HCT116 (cell line): ENCODE data around the gene TJP2. TPM values are rescaled to one million over a fixed set of nuclear protein-coding genes. Genes with fewer than 3 reads are reported as not detected.

Experiments used
- ATAC-seq: fragments of 200-7000 bp; cut with Tn5 transposase; 2 replicates; pipeline ENCODE4 v1.9.1; 2020; ENCODE audit warnings: mild to moderate bottlenecking, moderate library complexity
- BruUV-seq: library from RNA; stranded (reverse); fragments of 400-500 nt; replicated peaks from 2 replicates; lab custom pipeline; 2021; lab: Mats Ljungman, UMichigan
- CTCF ChIA-PET: fragments of 300-600 bp; sonication (Branson Sonifier 250); formaldehyde crosslinking; loops from one replicate; lab custom pipeline; 2021; ENCODE audit warnings: antibody characterized with exemption; lab: Charles Lee
- POLR2A ChIA-PET: fragments of 300-600, 350-600 bp; sonication (Branson Sonifier 250); formaldehyde crosslinking; loops from one replicate; lab custom pipeline; 2021; ENCODE audit warnings: antibody characterized with exemption; lab: Charles Lee
- RAD21 ChIA-PET, 2 experiments: fragments of 300-600 bp; sonication (Branson Sonifier 250); formaldehyde crosslinking; loops; one replicate each; lab custom pipeline; 2023; ENCODE audit warnings: low total read pairs in 2 of 2; ENCODE audit not compliant: uncharacterized antibody in 2 of 2, unreplicated experiment in 2 of 2, low non-redundant PET in 1 of 2; lab: Charles Lee
- DNase-seq: peaks from one replicate; pipeline ENCODE4 v3.0.0-alpha.2; 2010; ENCODE audit warnings: low read depth, low spot score
- H2AFZ ChIP-seq: fragments of 200-600 bp; shearing (Covaris generic), sonication (generic); 2 replicates; pipeline ENCODE4 v1.6.1; 2017; ENCODE audit warnings: low read depth, mixed run types, mixed read lengths, antibody characterized with exemption, low read length; ENCODE audit not compliant: poor library complexity, severe bottlenecking
- H3K27ac ChIP-seq: 2 replicates; pipeline ENCODE4 v1.5.1; 2012; ENCODE audit warnings: low read depth, low read length
- H3K27me3 ChIP-seq: fragments of 200-600 bp; sonication (generic); 2 replicates; pipeline ENCODE4 v1.6.1; 2016; ENCODE audit warnings: mixed run types, low read length, mixed read lengths; ENCODE audit not compliant: insufficient read depth
- H3K36me3 ChIP-seq, 2 experiments: fragments of 200-500 bp in 1 of 2; fragments of 200-600 bp in 1 of 2; sonication (Bioruptor generic) in 1 of 2; sonication (generic) in 1 of 2; 2 replicates each; pipeline versions ENCODE4 v1.5.1 to v1.6.1; 2014 to 2016; ENCODE audit warnings: low read length in 2 of 2, inconsistent platforms in 1 of 2, mixed read lengths in 1 of 2, mixed run types in 1 of 2; ENCODE audit not compliant: insufficient read depth in 2 of 2, control insufficient read depth in 1 of 2
- H3K4me1 ChIP-seq, 2 experiments: fragments of 200-600 bp in 1 of 2; sonication (generic) in 1 of 2; 2 replicates each; pipeline versions ENCODE4 v1.5.1 to v1.6.1; 2012 to 2017; ENCODE audit warnings: low read length in 2 of 2, inconsistent platforms in 1 of 2, mild to moderate bottlenecking in 1 of 2, mixed read lengths in 1 of 2, mixed run types in 1 of 2, moderate library complexity in 1 of 2; ENCODE audit not compliant: insufficient read depth in 2 of 2, control insufficient read depth in 1 of 2
- H3K4me2 ChIP-seq: fragments of 200-600 bp; sonication (generic); 2 replicates; pipeline ENCODE4 v1.6.1; 2017; ENCODE audit warnings: mixed run types, low read length, mixed read lengths
- H3K4me3 ChIP-seq, 2 experiments: fragments of 200-600 bp in 1 of 2; sonication (generic) in 1 of 2; replicated peaks in 1 of 2; 2 replicates each; pipeline ENCODE4 v1.5.1; 2011 to 2016; ENCODE audit warnings: low read length in 2 of 2, control low read depth in 1 of 2, low read depth in 1 of 2, mild to moderate bottlenecking in 1 of 2, mixed read lengths in 1 of 2, mixed run types in 1 of 2
- H3K79me2 ChIP-seq: fragments of 200-600 bp; sonication (generic); 2 replicates; pipeline ENCODE4 v1.6.1; 2017; ENCODE audit warnings: mild to moderate bottlenecking, mixed run types, low read length, moderate library complexity, mixed read lengths; ENCODE audit not compliant: insufficient read depth
- H3K9ac ChIP-seq: fragments of 200-600 bp; sonication (generic); 2 replicates; pipeline ENCODE4 v1.6.1; 2016; ENCODE audit warnings: low read length, mixed read lengths
- H3K9me2 ChIP-seq: fragments of 200-600 bp; sonication (generic), shearing (Covaris generic); 2 replicates; pipeline ENCODE4 v1.6.1; 2017; ENCODE audit warnings: mixed run types, mild to moderate bottlenecking, moderate library complexity; ENCODE audit not compliant: insufficient read depth
- H3K9me3 ChIP-seq, 2 experiments: fragments of 200-500 bp in 1 of 2; fragments of 200-600 bp in 1 of 2; sonication (Bioruptor generic) in 1 of 2; sonication (generic) in 1 of 2; 2 replicates each; pipeline ENCODE4 v1.6.1; 2014 to 2017; ENCODE audit warnings: low read length in 2 of 2, mixed read lengths in 2 of 2, inconsistent platforms in 1 of 2, low read depth in 1 of 2, mild to moderate bottlenecking in 1 of 2, mixed run types in 1 of 2, moderate library complexity in 1 of 2; ENCODE audit not compliant: control insufficient read depth in 1 of 2, insufficient read depth in 1 of 2
- H4K20me1 ChIP-seq: fragments of 200-600 bp; sonication (generic), shearing (Covaris generic); 2 replicates; pipeline ENCODE4 v1.6.1; 2017; ENCODE audit warnings: mixed run types, mild to moderate bottlenecking, moderate library complexity; ENCODE audit not compliant: insufficient read depth
- ATF3 ChIP-seq: IDR thresholded peaks from 2 replicates; pipeline ENCODE4 v1.6.1; 2012
- CBX3 ChIP-seq: IDR thresholded peaks from 2 replicates; pipeline ENCODE4 v1.6.1; 2012; ENCODE audit warnings: low read depth
- CEBPB ChIP-seq: IDR thresholded peaks from 2 replicates; pipeline ENCODE4 v1.6.1; 2012; ENCODE audit warnings: low read depth
- ELF1 ChIP-seq: IDR thresholded peaks from 2 replicates; pipeline ENCODE4 v1.6.1; 2012; ENCODE audit warnings: low read depth, borderline replicate concordance
- EZH2 ChIP-seq: fragments of 200-600 bp; sonication (generic); IDR thresholded peaks from 2 replicates; pipeline ENCODE4 v1.6.1; 2017; ENCODE audit warnings: antibody characterized with exemption, mixed run types
- EZH2phosphoT487 ChIP-seq: fragments of 200-600 bp; IDR thresholded peaks from 2 replicates; pipeline ENCODE4 v1.6.1; 2018; ENCODE audit warnings: antibody characterized with exemption, borderline replicate concordance
- JUND ChIP-seq: IDR thresholded peaks from 2 replicates; pipeline ENCODE4 v1.6.1; 2012
- POLR2AphosphoS5 ChIP-seq: IDR thresholded peaks from 2 replicates; pipeline ENCODE4 v1.6.1; 2011; ENCODE audit warnings: mild to moderate bottlenecking, low read depth, low read length, moderate library complexity
- RAD21 ChIP-seq: IDR thresholded peaks from 2 replicates; pipeline ENCODE4 v1.6.1; 2012; ENCODE audit warnings: low read depth, mild to moderate bottlenecking
- SIN3A ChIP-seq: IDR thresholded peaks from 2 replicates; pipeline ENCODE4 v1.6.1; 2012; ENCODE audit warnings: low read depth
- SRF ChIP-seq: IDR thresholded peaks from 2 replicates; pipeline ENCODE4 v1.6.1; 2012; ENCODE audit warnings: low read depth
- ZFX ChIP-seq: fragments of 450-650 bp; IDR thresholded peaks from 2 replicates; pipeline ENCODE4 v1.6.1; 2017
- ZNF274 ChIP-seq: fragments of 200-500 bp; sonication (Bioruptor generic); IDR thresholded peaks from 2 replicates; pipeline ENCODE4 v1.6.1; 2014; ENCODE audit warnings: mild to moderate bottlenecking, low read depth, low read length, inconsistent platforms
- intact Hi-C: fragments of 100-400 bp; cut with micrococcal nuclease; formaldehyde crosslinking; loops from 2 replicates; pipeline ENCODE4 v1.10.0; 2022
- total RNA-seq: library from RNA; stranded (reverse); gene quantifications from one replicate; pipeline ENCODE4 v1.2.1, GENCODE V29; 2021; ENCODE audit not compliant: unreplicated experiment
- TF ChIP-seq, protein P1 (sequence below): IDR thresholded peaks from 2 replicates; pipeline ENCODE4 v1.6.1; 2012; ENCODE audit warnings: low read depth

TJP2 gene
- total RNA-seq, 1 experiment from 2014 or later: 39.7 TPM

- no peak for TF ChIP-seq EZH2
- TF ChIP-seq ATF3: no peak
- no peak for TF ChIP-seq CEBPB
- no peak for TF ChIP-seq RAD21
- no peak for TF ChIP-seq SRF
Observed at GRCh38 chr9:69293156-69293555, 119.1 kb downstream of the TJP2 start (continued).

DNA sequence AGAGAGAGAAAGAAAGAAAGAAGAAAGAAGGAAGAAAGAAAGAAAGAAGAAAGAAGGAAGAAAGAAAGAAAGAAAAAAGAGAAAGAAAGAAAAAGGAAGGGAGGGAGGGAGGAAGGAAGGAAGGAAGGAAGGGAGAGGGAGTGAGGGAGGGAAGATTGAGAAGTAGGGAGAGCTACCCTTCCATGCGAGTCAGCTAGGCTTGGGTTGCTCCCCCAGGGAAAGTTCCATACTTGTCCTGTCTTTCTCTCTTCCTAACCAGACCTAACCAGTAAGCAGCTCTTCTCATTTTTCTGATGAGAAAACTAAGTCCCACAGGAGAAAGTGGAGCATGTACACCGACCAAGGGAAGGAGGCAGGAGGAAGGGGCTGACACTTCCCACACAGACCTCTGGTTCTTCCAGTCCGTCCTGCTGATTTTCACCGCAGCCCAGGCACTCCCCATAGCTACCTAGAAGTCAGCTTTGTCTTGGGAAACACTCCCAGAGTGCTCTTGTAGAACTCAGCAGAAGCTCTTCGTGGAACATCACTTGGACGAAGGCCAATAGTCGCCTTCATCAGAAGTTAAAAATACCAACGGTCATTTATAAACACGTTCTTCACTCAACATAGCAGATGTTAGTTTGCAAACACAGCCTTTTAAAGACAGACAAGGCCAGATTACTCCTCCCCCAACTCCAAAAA is 121.9 kb downstream of the TJP2 start:
- ChIA-PET POLR2A (no interaction called here), CTCF (no interaction called here), RAD21 (no interaction called here)
- Histone ChIP-seq H3K4me2 (no peak overlapping the region), H3K27ac (no peak overlapping the region), H3K9me3 (no peaks in the 10 kb centered on the region), H3K9me2 (no peaks in the 10 kb centered on the region), H3K27me3 (no peaks in the 10 kb centered on the region), H3K79me2 (no peaks in the 10 kb centered on the region), H3K4me1 (no peaks in the 10 kb centered on the region), H3K9ac (no peak overlapping the region), H3K36me3 (no peaks in the 10 kb centered on the region), H2AFZ (no peak overlapping the region), H4K20me1 (no peaks in the 10 kb centered on the region), H3K4me3 (no peak overlapping the region)
- BruUV-seq: no TSS peak
- intact Hi-C loops: no loop called here
- DNase-seq (no peak), ATAC-seq (no peak)
- no peak for TF ChIP-seq ELF1

DNA sequence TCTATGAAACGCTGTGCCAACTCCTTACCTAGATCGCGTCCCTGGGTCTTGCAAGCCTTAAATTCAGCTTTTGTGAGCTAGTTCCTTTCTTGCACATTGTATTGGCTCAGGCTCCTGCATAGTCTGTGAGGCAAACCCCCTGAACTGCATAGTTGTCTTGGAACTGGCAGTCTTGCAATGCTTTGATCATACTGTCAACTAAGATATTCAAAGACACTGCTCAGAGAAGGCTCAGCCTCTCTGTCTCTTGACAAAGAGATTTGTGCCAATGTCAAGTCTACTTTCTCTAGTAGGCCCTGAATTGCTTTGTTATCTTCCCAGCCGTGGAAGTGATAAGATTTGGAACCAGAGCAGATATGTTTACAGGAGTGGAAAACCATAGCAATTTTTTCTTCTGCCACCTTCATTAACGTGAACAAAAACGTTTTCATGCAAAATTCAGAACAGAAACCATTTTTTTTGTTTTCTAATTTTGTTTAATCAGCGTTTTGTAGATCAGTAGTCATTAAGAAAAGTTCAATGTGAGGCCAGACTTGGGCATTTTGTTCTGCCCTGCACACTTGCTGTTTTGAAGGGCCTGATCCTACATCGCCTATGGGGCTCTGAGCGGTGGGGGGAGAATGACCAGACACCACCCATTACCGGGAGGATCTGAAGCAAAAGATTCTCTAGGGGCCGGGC is 123.4 kb downstream of the TJP2 start:
- Histone ChIP-seq H3K4me3 (no peak overlapping the region), H3K9me2 (no peaks in the 10 kb centered on the region), H4K20me1 (no peaks in the 10 kb centered on the region), H3K27me3 (no peaks in the 10 kb centered on the region), H3K9me3 (no peaks in the 10 kb centered on the region), H2AFZ (no peak overlapping the region), H3K4me2 (no peak overlapping the region), H3K4me1 (no peaks in the 10 kb centered on the region), H3K9ac (no peak overlapping the region), H3K27ac (no peak overlapping the region), H3K36me3 (no peaks in the 10 kb centered on the region), H3K79me2 (no peaks in the 10 kb centered on the region)
- DNase-seq: no peak
- no peak for ATAC-seq
- CTCF ChIA-PET: no interaction called here
- POLR2A ChIA-PET: no interaction called here
- RAD21 ChIA-PET: no interaction called here
- intact Hi-C loops: no loop called here
- TF ChIP-seq SIN3A: no peak
- TF ChIP-seq ZNF274: no peak
- no peak for TF ChIP-seq EZH2phosphoT487
- no peak for TF ChIP-seq ZFX
- TF ChIP-seq CBX3: no peak
- TF ChIP-seq JUND: no peak
- TF ChIP-seq, protein P1, sequence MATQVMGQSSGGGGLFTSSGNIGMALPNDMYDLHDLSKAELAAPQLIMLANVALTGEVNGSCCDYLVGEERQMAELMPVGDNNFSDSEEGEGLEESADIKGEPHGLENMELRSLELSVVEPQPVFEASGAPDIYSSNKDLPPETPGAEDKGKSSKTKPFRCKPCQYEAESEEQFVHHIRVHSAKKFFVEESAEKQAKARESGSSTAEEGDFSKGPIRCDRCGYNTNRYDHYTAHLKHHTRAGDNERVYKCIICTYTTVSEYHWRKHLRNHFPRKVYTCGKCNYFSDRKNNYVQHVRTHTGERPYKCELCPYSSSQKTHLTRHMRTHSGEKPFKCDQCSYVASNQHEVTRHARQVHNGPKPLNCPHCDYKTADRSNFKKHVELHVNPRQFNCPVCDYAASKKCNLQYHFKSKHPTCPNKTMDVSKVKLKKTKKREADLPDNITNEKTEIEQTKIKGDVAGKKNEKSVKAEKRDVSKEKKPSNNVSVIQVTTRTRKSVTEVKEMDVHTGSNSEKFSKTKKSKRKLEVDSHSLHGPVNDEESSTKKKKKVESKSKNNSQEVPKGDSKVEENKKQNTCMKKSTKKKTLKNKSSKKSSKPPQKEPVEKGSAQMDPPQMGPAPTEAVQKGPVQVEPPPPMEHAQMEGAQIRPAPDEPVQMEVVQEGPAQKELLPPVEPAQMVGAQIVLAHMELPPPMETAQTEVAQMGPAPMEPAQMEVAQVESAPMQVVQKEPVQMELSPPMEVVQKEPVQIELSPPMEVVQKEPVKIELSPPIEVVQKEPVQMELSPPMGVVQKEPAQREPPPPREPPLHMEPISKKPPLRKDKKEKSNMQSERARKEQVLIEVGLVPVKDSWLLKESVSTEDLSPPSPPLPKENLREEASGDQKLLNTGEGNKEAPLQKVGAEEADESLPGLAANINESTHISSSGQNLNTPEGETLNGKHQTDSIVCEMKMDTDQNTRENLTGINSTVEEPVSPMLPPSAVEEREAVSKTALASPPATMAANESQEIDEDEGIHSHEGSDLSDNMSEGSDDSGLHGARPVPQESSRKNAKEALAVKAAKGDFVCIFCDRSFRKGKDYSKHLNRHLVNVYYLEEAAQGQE: no peak
- no peak for TF ChIP-seq EZH2
- TF ChIP-seq POLR2AphosphoS5: no peak
- BruUV-seq: no TSS peak
